VCaP (cell line): ENCODE results near the gene PLD3.

Experiments used
- H3K27ac ChIP-seq: fragments of 450-650 bp; 2 replicates; pipeline ENCODE4 v1.5.1; 2017
- TF ChIP-seq, protein P1 (sequence below): fragments of 450-650 bp; conservative IDR thresholded peaks from 2 replicates; pipeline ENCODE4 v1.5.1; 2017; ENCODE audit warnings: mild to moderate bottlenecking, moderate library complexity

Gene PLD3

DNA sequence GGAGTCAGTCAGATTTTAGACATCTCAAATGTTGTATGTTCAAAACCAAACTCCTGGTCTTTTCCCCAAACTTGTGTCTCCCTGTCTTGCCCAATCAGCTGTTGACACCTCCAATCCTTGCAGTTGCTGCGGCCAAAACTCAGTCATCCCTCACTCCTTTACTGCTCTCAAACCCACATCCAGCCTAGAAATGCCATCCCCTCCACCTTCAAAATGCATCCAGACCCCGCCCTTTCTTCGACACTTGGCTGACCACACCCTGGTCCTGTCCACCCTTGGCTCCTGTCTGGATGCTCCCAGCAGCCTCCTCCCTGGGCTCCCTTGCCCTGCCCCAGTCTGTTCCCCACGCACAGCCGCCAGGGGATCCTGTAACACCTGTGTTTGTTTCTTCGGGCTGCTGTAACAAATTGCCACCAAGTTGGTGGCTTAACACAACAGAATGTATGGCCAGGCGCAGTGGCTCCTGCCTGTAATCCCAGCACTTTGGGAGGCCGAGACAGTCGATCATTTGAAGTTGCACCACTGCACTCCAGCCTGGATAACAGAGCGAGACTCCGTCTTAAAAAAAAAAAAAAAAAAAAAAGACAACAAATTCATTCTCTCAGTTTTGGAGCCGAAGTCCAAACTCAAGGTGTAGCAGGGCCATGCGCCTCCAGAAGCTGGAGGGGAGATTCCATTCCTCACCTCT is 11.7 kb downstream of the PLD3 start:
- TF ChIP-seq, protein P1, sequence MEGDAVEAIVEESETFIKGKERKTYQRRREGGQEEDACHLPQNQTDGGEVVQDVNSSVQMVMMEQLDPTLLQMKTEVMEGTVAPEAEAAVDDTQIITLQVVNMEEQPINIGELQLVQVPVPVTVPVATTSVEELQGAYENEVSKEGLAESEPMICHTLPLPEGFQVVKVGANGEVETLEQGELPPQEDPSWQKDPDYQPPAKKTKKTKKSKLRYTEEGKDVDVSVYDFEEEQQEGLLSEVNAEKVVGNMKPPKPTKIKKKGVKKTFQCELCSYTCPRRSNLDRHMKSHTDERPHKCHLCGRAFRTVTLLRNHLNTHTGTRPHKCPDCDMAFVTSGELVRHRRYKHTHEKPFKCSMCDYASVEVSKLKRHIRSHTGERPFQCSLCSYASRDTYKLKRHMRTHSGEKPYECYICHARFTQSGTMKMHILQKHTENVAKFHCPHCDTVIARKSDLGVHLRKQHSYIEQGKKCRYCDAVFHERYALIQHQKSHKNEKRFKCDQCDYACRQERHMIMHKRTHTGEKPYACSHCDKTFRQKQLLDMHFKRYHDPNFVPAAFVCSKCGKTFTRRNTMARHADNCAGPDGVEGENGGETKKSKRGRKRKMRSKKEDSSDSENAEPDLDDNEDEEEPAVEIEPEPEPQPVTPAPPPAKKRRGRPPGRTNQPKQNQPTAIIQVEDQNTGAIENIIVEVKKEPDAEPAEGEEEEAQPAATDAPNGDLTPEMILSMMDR: no peak
- no peak overlapping the region for H3K27ac ChIP-seq

DNA sequence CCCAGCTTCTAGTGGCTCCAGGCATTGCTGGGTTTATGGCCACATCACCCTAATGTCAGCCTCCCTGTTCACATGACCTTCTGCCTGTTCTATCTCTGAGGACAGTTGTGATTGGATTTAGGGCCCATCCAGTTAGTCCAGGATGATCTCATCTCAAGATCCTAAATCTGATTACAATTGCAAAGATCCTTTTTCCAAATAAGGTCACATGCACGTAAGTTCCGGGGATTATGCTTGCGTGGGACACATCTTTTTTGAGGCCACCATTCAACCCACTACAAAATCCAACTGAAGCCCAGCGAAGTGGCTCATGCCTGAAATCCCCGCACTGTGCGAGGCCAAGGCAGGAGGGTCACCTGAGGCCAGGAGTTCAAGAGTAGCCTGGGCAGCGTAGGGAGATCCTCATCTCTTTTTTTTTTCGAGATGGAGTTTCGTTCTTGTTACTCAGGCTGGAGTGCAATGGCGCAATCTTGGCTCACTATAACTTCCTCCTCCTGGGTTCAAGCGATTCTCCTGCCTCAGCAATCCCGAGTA is 12.3 kb downstream of the PLD3 start:
- TF ChIP-seq, protein P1: no peak
- no peak overlapping the region for H3K27ac ChIP-seq

DNA sequence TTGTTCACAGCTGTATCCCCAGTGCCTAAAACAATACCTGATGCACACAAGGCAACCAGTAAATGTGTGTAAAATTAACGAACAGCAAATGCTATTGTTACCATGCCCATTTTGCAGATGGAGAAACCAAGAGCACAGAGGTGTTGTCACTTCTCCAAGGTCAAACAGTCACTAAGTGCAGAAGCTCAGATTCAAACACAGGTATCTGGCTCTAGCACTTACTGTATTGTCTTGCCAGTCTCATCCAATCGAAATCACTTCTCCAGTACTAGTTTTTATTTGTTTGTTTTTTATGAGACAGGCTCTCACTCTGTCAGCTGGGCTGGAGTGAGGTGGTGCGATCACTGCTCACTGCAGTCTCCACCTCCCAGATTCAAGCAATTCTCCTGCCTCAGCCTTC is 13.7 kb downstream of the PLD3 start:
- no peak overlapping the region for H3K27ac ChIP-seq
- TF ChIP-seq, protein P1: no peak

DNA sequence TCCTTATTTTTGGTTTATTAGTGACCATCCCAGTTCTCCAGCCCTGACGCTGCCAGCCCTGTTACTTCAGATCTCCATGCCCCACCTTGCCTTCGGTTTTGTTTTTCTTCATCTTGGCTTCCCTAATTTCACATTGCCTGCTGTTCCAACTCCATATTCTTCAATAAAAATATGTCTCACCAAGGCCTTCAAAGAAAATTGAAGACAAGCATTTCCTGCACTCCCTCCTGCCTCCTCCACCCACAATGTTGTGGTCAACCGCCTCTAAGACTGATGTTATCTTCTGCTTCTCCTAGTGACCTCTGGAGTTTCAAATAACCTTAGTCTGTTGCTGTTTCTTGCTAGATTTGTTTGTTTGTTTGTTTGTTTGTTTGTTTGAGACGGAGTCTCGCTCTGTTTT is 14.6 kb downstream of the PLD3 start:
- TF ChIP-seq, protein P1: no peak
- H3K27ac ChIP-seq: no peak overlapping the region

DNA sequence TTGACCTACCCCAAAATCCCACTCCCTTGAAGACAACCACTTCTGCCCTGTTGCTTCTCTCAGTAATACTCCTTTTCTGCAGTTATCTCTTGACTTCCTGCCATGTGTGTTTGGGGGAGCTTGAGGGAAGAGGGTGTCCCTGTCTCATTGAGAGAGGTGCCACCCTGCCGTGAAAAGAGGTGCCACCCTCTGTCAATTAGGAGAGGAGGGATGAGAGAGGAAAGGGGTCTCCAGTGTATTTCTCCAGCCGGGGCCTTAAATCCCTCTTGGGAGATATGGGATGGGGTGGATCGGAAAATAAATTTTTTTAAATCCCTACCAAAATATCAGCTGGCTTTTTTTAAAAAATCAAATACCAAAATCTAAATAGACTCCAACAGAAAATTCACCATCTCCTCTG is 16.5 kb downstream of the PLD3 start:
- H3K27ac ChIP-seq: no peak overlapping the region
- TF ChIP-seq, protein P1: no peak

DNA sequence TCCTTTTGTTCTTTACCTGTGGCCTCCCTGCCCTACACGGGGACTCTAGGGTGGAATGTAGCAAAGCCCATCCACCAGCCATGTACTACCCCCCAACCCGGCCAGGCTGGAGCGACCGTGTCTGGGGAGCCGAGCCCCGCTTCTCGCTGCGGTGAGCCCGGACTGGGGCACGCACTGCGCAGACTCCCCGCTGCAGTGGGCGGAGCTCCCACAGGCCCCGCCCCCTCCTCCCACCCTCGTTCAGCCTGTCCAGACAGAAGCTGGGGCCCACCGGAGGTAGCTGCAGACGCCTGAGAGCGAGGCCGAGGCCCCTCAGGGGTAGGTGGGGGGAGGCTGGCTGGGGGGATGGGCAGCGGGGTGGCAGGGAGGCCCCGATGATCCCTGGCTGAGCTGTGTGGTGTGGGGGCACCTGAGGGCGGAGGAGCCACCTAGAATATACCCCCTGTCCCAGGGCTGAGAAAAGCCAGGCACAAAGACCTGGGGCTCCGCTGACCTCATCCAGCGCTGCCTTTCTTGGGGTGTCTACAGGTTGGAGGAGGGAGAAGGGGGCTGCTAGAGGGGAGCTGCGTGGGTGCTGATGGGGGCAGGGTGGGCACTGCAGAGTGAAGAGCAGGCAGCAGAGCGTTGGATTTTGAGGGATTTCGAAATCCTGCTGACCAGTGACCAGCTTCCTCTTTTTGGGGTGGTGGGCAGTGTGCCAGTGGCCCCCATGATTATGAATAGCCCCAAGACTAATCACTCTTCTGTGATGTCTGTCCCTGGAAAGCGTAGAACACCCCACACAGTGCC is 17.3 kb downstream of the PLD3 start:
- TF ChIP-seq, protein P1: no peak
- H3K27ac ChIP-seq: no peak overlapping the region

DNA sequence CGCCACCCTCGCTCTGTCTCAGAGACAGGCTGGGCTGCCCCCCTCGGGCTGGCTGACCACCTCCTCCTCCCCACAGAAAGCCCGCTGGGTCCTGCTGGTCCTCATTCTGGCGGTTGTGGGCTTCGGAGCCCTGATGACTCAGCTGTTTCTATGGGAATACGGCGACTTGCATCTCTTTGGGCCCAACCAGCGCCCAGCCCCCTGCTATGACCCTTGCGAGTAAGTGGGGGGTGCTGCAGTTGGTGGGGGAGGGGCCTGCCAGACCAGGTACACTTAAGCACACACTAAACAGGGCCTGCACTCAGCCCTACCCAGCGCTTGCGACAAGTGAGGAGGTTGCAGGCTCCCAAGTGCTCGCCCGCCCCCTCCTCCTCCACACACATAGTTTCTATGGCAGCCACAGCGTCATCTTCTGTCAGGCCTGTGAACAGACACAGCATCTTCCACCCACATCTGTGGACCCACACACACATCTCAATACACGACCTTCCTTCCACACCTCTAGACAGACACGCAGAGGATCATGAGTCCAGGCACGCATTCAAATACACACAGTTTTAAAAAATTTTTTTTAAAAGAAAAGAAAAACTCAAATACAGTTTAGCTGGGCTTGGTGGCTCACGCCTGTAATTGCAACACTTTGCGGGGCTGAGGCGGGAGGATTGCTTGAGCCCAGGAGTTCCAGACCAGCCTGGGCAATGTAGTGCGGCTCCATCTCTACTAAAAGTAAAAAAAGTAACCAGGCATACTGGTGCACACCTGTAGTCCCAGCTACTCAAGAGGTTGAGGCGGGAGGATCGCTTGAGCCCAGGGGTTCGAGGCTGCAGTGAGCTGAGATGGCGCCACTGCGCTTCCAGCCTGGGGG is 18.4 kb downstream of the PLD3 start:
- TF ChIP-seq, protein P1: no peak
- no peak overlapping the region for H3K27ac ChIP-seq
